ENCODE measurements around the gene EXOC6. TPM values are rescaled to one million over a fixed set of nuclear protein-coding genes. Genes with fewer than 3 reads are reported as not detected.
A peak's percentile ranks its signal among the peaks of the same experiment; 100 is the strongest.

The EXOC6 gene
- total and polyA plus RNA-seq, 2 of the 13 experiments (the other 11 are each of a cell fraction or from before 2014, with no cell fraction given) = 22.2 to 29.2 TPM

GRCh38 chr10:92891885-92892690, 43.8 kb downstream of the EXOC6 start (continued):
- TF ChIP-seq POGK (CRISPR knock-in tag; conservative IDR thresholded peaks at IDR 0.05) (peak; percentile 61; the same call in 1 of the 2 replicates), ETV6 (CRISPR knock-in tag; conservative IDR thresholded peaks at IDR 0.05) (no peak), CEBPZ (IDR thresholded peaks at IDR 0.05; ENCODE audit: low read length) (no peak), KMT2A (CRISPR knock-in tag; IDR thresholded peaks at IDR 0.05) (0 out of 2 replicates have a peak, but pooled peaks have one; percentile 25), JUNB (CRISPR knock-in tag; IDR thresholded peaks at IDR 0.05; ENCODE audit: borderline replicate concordance) (peak; percentile 86; the same call in 1 of the 2 replicates), ZNF430 (CRISPR knock-in tag; IDR thresholded peaks at IDR 0.05) (peak; percentile 22; the same call in 1 of the 2 replicates), MXD4 (CRISPR knock-in tag; IDR thresholded peaks at IDR 0.05) (0 out of 2 replicates have a peak, but pooled peaks have one; percentile 26), HDAC2 (CRISPR knock-in tag; IDR thresholded peaks at IDR 0.05) (peak; percentile 74), ZNF782 (CRISPR knock-in tag; IDR thresholded peaks at IDR 0.05; ENCODE audit: borderline replicate concordance) (no peak), MYNN (CRISPR knock-in tag; IDR thresholded peaks at IDR 0.05; ENCODE audit: low read depth) (no peak), ZNF570 (CRISPR knock-in tag; IDR thresholded peaks at IDR 0.05; ENCODE audit: borderline replicate concordance) (no peak), FOSL2 (CRISPR knock-in tag; IDR thresholded peaks at IDR 0.05) (peak; percentile 99), ZFP37 (CRISPR knock-in tag; IDR thresholded peaks at IDR 0.05; ENCODE audit: borderline replicate concordance) (no peak)
